ENCODE results near the gene NDUFB10. TPM values are rescaled to one million over a fixed set of nuclear protein-coding genes. Genes with fewer than 3 reads are reported as not detected.
A peak's percentile ranks its signal among the peaks of the same experiment; 100 is the strongest.

Gene NDUFB10
- total RNA-seq, 1 donor from 2014 or later = 153 TPM

GRCh38 chr16:1964506-1965395, 5.4 kb downstream of the NDUFB10 start, which contains the start of gene RPS2:
TSS of gene RPS2 (minus strand) at chr16:1964826. CDS start at chr16:1964625, 201 bp downstream.
- H3K9me3 ChIP-seq (ENCODE audit: insufficient read depth, low read depth, low read length) = no peaks in the 10 kb centered on the region
- peak within 1 kb of the TSS; percentile 97 for H3K4me3 Mint-ChIP-seq (ENCODE audit: unreplicated experiment)
- peak within 1 kb of the TSS; percentile 91 for H3K4me3 ChIP-seq (ENCODE audit: insufficient read depth, low read depth, low read length)
- H3K27ac ChIP-seq (ENCODE audit: low read depth, low read length) = peak within 1 kb of the TSS; percentile 96
- peaks cover 9% of the 10 kb centered on the region for H3K36me3 ChIP-seq (ENCODE audit: insufficient read depth, low read length)
- H3K79me2 ChIP-seq (ENCODE audit: insufficient read depth, low read length) = peaks cover 70% of the 10 kb centered on the region
- DNase-seq (ENCODE audit: low read depth) = peak; percentile 92
- peaks cover 37% of the 10 kb centered on the region for H3K4me1 ChIP-seq (ENCODE audit: insufficient read depth, low read length)
- no peaks in the 10 kb centered on the region for H3K27me3 ChIP-seq (ENCODE audit: insufficient read depth, low read length)
- H4K20me1 ChIP-seq (ENCODE audit: insufficient read depth, low read length) = peaks cover 49% of the 10 kb centered on the region
- H2AFZ ChIP-seq (ENCODE audit: low read depth, low read length) = peak within 1 kb of the TSS; percentile 70
- H3K27me3 Mint-ChIP-seq (ENCODE audit: low read depth, unreplicated experiment) = no peaks in the 10 kb centered on the region
- H3K9me3 Mint-ChIP-seq (ENCODE audit: unreplicated experiment) = no peaks in the 10 kb centered on the region
- H3K36me3 Mint-ChIP-seq (ENCODE audit: low read depth, unreplicated experiment) = peaks cover 20% of the 10 kb centered on the region
- H3K4me2 ChIP-seq (ENCODE audit: low read length) = peak within 1 kb of the TSS; percentile 99
- FAIRE-seq = no peak
- peak within 1 kb of the TSS; percentile 95 for H3K27ac Mint-ChIP-seq (ENCODE audit: unreplicated experiment)
- TF ChIP-seq CTCF (IDR thresholded peaks at IDR 0.05; ENCODE audit: insufficient read depth, low read depth, low read length) (no peak), EZH2 (IDR thresholded peaks at IDR 0.05; ENCODE audit: insufficient read depth, low read length) (no peak)
- H3K4me1 Mint-ChIP-seq (ENCODE audit: low read depth, unreplicated experiment) = peaks cover 20% of the 10 kb centered on the region
- peak within 1 kb of the TSS; percentile 92 for H3K9ac ChIP-seq (ENCODE audit: low read length)

GRCh38 chr16:1965396-1966001, 6.2 kb downstream of the NDUFB10 start:
- Histone ChIP-seq H3K4me1 (ENCODE audit: insufficient read depth, low read length) (peaks cover 33% of the 10 kb centered on the region), H2AFZ (ENCODE audit: low read depth, low read length) (peak overlapping the region; percentile 70), H4K20me1 (ENCODE audit: insufficient read depth, low read length) (peaks cover 46% of the 10 kb centered on the region), H3K4me2 (ENCODE audit: low read length) (peak overlapping the region; percentile 99), H3K27me3 (ENCODE audit: insufficient read depth, low read length) (no peaks in the 10 kb centered on the region), H3K79me2 (ENCODE audit: insufficient read depth, low read length) (peaks cover 63% of the 10 kb centered on the region), H3K9ac (ENCODE audit: low read length) (peak overlapping the region; percentile 92), H3K4me3 (ENCODE audit: insufficient read depth, low read depth, low read length) (peak overlapping the region; percentile 91), H3K36me3 (ENCODE audit: insufficient read depth, low read length) (peaks cover 9% of the 10 kb centered on the region), H3K9me3 (ENCODE audit: insufficient read depth, low read depth, low read length) (no peaks in the 10 kb centered on the region), H3K27ac (ENCODE audit: low read depth, low read length) (peak overlapping the region; percentile 96)
- H3K27me3 Mint-ChIP-seq (ENCODE audit: low read depth, unreplicated experiment) = no peaks in the 10 kb centered on the region
- H3K4me3 Mint-ChIP-seq (ENCODE audit: unreplicated experiment) = peak overlapping the region; percentile 97
- H3K36me3 Mint-ChIP-seq (ENCODE audit: low read depth, unreplicated experiment) = peaks cover 20% of the 10 kb centered on the region
- peaks cover 20% of the 10 kb centered on the region for H3K4me1 Mint-ChIP-seq (ENCODE audit: low read depth, unreplicated experiment)
- TF ChIP-seq EZH2 (IDR thresholded peaks at IDR 0.05; ENCODE audit: insufficient read depth, low read length) (no peak), CTCF (IDR thresholded peaks at IDR 0.05; ENCODE audit: insufficient read depth, low read depth, low read length) (no peak)
- no peak for DNase-seq (ENCODE audit: low read depth)
- H3K27ac Mint-ChIP-seq (ENCODE audit: unreplicated experiment) = peak overlapping the region; percentile 95
- H3K9me3 Mint-ChIP-seq (ENCODE audit: unreplicated experiment) = no peaks in the 10 kb centered on the region
- FAIRE-seq = no peak
